HG03108 (cell line): ENCODE data around the gene CNTRL.

Experiments used
- ATAC-seq: cut with Tn5 transposase; IDR thresholded peaks from one replicate; pipeline ENCODE4 v1.9.1; 2021; ENCODE audit warnings: moderate library complexity; ENCODE audit not compliant: unreplicated experiment

The CNTRL gene

DNA sequence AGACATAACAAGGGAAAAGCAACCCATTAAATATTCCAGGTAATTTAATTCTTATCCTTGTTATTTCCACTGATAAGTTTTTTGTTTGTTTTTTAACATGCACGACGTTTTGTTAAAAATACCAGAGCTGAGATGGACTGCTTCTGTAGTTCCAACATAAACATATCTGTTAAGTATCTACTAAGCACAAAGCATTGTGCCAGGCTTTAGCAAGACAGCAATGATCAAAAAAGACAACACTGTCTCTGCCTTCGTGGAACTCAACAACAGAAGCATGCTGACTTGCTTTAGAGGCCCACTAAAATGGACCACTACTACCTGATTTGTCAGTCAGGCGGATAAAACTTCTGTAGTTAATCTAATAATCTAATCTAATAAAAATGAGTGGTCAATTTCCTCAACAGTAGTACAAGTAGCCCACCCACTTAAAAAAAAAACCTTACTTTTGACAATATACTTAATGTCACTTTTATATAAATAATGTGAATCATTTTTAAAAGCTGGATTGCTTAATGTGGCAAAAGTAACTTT, 123.8 kb downstream of the CNTRL start:
- no peak for ATAC-seq

- ATAC-seq: no peak
Observed at GRCh38 chr9:121199921-121200320, 125.2 kb downstream of the CNTRL start.

DNA sequence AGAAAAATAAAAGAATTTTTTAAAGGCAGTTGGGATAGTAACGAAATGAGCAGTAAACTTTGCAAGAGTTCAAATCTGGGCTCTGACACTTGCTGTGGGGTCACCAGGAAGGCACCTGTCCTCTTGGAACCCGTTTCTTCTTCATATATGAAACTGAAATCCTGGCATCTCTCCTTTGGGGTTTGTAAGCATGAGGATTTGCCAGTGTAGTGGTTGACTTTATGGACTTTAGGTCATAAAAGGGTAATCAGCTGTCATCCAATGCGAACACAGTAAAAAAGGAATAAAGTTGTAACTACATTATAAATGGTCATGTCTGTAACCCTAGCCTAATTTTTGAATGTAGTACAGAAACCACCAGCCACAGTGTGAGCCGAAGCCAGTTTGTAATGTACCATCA, 125.6 kb downstream of the CNTRL start:
- ATAC-seq: no peak

- peak; percentile 13 for ATAC-seq
Observed at GRCh38 chr9:121201045-121201737, 126.4 kb downstream of the CNTRL start.

- ATAC-seq: peak; percentile 89
Observed at GRCh38 chr9:121201738-121202533, 127.2 kb downstream of the CNTRL start, which contains the start of gene RAB14. RAB14 (minus strand) TSS chr9:121201869; CDS start chr9:121193412, 8,457 bp downstream.

GRCh38 chr9:121204121-121204520, 129.4 kb downstream of the CNTRL start:
- ATAC-seq: no peak

- no peak for ATAC-seq
Observed at GRCh38 chr9:121204611-121205010, 129.9 kb downstream of the CNTRL start.

DNA sequence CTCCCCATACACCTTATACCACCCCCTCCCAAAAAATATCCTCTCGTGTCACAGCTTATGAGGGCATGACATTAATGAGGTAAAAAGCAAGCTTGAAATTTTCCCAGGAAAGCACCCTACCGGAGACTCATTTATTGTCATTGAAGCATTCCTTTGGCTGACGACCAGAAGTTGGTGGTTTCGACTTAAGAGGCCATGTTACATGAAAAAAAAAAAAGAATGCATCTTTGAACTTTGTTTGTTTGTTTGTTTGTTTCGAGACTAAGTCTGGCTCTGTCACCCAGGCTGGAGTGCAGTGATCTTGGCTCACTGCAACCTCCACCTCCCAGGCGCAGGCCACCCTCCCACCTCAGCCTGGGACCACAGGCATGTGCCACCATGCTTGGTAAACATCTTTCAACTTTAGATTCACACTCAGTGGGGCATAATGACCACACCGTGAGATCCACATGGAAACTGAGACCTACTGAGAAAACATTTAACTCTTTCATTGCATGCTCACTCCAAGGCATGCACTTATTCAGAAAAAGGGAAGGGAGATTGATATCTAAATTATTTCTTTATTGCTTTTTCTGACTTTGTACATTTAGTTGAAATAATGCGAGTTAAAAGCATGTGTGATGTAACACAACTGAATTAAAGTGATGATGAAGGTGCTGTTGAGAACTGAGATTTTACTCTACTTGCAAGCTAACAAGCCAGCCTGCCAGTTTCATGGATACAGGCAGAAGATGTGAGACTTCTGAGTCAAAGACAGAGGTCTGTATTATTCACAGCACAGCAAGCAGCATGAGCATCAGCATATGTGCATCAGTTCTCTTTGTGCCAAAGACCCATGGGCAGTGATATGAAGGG, 132.0 kb downstream of the CNTRL start:
- ATAC-seq: no peak

- peak; percentile 82 for ATAC-seq
Observed at GRCh38 chr9:121207371-121207940, 132.7 kb downstream of the CNTRL start.

GRCh38 chr9:121210536-121210935, 135.8 kb downstream of the CNTRL start:
- no peak for ATAC-seq

DNA sequence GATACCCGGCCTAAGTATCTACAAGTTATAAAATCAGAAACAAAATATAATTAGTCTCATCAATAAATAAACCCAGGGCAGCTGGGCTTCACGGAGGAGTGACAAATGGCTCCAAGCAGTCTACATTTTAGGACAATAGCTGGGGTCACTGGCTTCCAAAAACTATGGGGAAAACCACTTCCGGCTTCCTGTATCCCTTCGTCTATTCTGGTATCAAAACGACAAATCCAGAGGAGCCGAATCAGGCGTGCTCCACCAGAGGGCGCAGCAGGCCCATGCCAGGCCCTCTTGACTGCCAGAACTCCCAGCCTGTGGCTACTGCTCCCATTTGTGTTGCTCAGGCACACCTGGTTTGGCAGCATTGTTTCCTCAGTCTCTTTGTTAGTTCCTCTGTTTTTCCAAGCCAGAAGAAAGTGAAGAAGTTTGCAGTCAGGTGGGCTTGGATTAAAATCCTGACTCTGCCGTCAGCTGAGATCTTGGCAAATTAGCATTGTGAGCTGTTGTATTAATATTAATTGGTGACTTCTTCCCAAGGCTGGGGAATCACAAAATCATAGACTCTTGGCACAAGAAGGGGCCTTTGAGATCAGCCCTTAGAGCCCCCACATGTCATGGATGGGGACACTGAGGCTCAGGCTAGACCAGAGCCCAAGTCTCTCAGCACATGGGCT, 138.5 kb downstream of the CNTRL start:
- ATAC-seq: no peak

GRCh38 chr9:121214005-121214404, 139.2 kb downstream of the CNTRL start:
- no peak for ATAC-seq

- no peak for ATAC-seq
Observed at GRCh38 chr9:121216271-121216805, 141.6 kb downstream of the CNTRL start.

GRCh38 chr9:121217609-121218292, 143.0 kb downstream of the CNTRL start:
- peak; percentile 82 for ATAC-seq

DNA sequence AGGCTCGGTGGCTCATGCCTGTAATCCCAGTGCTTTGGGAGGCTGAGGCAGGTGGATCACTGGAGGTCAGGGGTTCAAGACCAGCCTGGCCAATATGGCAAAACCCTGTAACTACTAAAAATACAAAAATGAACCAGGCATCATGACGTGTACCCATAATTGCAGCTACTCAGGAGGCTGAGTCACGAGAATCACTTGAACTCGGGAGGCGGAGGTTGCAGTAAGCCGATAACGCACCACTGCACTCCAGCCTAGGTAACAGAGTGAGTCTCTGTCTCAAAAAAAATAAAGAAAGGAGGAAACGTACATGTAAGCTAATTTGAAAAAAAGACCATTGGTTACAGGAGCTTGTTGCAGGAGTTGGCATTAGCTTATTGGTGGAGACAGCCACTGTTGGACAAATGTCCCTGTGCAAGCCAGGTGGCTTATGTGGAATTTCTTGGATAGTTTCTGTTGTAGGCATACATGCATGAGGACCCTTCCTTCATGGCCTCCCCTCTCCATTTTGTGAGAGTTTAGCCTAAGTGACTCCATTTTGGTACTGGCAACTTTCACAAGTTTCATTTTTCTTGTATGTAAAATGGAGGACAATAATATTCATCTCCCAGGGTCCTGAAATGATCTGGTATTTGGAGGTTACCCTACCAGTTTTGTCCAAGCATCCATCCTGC, 143.7 kb downstream of the CNTRL start:
- ATAC-seq: no peak

DNA sequence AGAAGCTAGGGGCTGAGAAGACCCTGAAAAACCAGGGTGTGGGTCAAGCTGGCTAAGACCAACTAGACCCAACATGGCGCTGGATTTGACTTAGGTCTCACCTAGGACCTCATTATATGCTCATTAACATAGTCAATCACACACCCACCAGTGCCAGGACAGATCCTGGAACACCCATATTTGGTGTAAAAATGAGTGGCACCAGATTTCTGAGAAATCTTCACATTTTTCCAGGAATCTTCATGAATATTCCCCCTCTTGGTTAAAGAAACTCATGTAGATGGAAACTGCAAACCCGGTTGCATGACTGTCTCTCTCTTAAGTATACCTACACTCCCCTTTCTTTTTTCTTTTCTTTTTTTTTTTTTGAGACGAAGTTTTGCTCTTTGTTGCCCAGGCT, 144.8 kb downstream of the CNTRL start:
- no peak for ATAC-seq

- ATAC-seq: no peak
Observed at GRCh38 chr9:121220996-121221663, 146.4 kb downstream of the CNTRL start.

DNA sequence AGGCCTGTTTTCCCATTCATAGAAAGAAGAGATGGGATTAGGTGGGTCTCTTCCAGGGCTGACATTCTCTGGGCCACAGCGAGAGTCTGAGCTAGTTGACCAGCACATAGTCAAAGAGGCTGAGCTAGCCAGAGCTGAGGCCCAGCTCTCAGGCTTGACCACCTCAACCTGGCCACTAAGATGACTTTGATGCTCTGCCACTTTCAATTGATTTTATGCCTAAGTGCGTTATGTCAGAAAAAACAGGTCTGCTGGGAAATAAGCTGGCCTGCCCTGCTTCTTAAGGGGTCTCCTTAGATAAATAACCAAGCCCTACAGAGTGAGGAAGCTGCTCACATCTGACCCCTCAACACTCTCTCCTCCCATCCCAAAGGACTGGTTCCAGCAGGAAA, 146.9 kb downstream of the CNTRL start:
- ATAC-seq: no peak
